Measurements from ENCODE around the gene IRF4.

The IRF4 gene

GRCh38 chr6:445571-446417 lies 54.2 kb downstream of the IRF4 start:
- DNase-seq: no peak

GRCh38 chr6:446418-447366 lies 55.1 kb downstream of the IRF4 start:
- DNase-seq: no peak

GRCh38 chr6:447381-448165 lies 56.0 kb downstream of the IRF4 start:
- no peak for DNase-seq

- no peak for DNase-seq
Measured at GRCh38 chr6:448296-449056, 56.9 kb downstream of the IRF4 start.

- DNase-seq: no peak
Measured at GRCh38 chr6:449057-449430, 57.5 kb downstream of the IRF4 start.

GRCh38 chr6:449486-450419 lies 58.2 kb downstream of the IRF4 start:
- no peak for DNase-seq

GRCh38 chr6:451336-451735 lies 59.8 kb downstream of the IRF4 start:
- no peak for DNase-seq

DNA sequence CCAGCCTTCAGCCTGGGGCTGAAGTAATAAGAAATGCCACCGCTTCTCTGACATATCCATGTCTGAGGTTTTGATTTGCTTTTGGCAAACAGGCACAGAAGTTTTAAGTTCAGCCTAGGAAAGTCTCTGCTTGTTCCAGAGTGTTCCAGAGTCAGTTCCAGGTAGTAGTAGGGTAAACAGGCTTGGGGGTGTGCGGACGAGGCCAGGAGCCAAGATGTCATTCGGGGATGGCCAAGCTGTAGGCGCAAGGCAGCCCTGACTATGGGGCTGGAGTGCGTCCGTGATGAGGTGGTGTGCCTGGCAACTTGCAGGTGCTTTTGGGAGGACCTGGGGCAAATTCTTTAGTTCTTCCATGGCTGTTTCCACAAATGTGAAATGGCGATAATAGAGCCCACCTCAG lies 60.3 kb downstream of the IRF4 start:
- no peak for DNase-seq

DNA sequence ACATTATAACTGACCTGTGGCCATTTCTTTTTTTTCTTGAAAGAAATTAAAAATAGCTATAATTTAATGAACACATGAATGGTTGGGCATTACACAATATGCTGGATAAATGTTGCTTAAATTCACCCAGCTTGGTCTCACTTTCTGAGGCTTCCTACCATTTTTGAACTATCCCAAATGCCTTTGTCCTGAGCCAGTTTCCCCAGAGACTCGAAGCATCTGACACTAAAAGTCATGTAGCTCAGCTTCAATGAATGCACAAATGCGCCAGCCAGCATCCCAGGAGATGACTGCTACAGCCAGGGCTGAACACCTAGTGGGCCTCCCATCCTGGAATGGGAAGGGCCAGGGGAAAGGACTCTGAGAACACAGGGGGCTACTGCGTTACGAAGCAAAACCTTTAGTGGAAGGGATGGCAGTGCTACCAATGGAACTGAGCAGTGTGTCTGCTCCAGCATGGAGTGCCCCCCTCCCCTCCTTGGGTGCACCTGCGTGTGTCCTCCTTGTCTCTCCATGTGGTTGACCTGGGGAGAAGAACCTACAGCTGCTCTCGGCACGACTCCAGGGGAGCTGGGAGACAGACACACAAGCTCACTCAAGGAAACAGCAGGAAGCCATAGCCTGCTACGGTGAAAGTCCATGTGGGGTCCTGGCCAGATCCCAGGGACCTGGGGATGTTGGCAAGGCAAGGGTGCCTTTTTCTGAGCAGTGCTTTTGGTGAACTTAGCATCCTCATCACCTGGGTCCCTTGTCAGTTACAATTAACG lies 60.9 kb downstream of the IRF4 start:
- no peak for DNase-seq

DNA sequence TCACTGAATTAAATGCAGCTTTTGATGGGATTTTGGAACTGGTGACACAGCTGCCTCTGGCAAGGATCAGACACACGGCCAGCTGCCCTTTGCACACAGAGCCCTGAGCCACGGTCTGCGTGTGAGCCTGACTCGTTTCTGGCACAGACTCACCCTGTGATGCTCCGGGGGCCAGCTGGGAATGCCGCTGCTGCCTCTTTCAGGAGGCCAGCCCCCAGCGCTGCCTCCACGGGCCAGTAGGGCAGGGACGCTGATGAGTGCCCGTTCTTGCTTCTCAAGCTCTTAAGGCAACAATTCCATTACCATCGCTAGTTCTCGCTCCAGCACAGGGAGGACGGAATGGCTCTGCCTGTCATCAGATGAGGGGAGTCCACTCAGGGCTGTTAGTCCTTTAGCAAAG lies 61.6 kb downstream of the IRF4 start:
- no peak for DNase-seq

GRCh38 chr6:454148-454991 lies 62.8 kb downstream of the IRF4 start:
- DNase-seq: no peak

DNA sequence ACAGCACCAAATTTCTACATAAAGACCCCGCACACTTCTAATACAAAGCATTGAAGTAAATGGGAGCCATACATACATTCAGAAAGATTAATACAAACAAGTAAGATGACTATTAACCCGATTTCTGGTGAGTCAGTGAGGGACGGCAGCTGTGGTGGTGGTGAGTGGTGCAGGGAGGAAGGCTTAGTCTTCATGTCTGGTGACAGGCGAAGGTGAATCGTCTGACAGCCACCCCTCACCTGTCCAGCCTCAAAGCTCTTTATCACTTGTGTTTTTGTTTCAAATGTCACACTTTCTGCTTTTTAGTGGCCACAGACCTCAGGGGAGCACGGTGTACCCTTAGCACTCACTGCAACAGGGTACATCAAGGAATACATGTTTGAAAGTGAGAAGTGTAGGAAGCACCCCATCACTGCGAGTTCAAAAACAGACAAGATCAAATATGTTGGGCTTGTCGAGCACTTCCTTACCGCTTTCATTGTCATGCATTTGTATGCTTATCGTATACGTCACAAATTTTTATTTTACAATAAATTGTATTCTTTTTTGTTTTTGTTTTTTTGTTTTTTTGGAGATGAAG lies 63.5 kb downstream of the IRF4 start:
- DNase-seq: no peak

DNA sequence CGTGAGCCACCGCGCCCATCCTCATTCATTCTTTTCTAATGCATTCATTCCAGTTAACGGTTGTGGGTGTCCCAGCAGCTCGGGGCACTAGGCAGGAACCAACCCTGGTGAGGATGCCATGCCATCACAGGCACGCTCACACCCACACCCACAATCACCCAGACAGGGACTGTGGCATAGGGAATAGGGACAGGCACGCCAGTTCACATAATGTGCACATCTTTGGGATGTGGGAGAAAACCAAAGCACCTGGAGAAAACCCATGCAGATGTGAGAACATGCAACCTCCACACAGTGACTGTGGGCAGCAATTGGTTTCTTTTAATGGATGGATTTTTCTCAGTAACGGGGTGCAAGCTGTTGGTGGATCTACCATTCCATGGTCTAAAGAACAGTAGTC lies 64.3 kb downstream of the IRF4 start:
- DNase-seq: no peak

DNA sequence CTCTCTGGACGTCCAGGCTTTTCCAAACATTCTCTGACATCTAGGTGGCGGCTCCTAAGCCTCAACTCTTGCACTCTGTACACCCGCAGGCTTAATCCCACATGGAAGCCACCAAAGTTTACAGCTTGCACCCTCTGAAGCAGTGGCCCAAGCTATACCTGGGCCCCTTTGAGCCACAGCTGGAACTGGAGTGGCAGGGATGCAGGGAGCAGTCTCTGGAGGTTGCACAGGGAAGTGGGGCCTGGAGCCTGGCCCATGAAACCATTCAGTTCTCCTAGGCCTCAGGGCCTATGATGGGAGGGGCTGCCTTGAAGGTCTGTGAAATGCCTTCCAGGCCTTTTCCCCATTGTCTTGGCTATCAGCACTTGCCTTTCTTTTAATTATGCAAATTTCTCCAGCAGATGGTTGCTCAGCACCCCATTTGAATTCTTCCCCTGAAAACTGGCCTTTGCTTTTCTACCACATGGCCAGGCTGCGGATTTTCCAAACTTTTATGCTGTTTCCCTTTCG lies 64.9 kb downstream of the IRF4 start:
- DNase-seq: no peak

- DNase-seq: no peak
Measured at GRCh38 chr6:456887-457286, 65.3 kb downstream of the IRF4 start.
